HG03139 (cell line): ENCODE measurements around the gene STC2.

Source experiments
- ATAC-seq: cut with Tn5 transposase; IDR thresholded peaks from one replicate; pipeline ENCODE4 v1.9.1; 2021; ENCODE audit not compliant: unreplicated experiment

STC2 gene

DNA sequence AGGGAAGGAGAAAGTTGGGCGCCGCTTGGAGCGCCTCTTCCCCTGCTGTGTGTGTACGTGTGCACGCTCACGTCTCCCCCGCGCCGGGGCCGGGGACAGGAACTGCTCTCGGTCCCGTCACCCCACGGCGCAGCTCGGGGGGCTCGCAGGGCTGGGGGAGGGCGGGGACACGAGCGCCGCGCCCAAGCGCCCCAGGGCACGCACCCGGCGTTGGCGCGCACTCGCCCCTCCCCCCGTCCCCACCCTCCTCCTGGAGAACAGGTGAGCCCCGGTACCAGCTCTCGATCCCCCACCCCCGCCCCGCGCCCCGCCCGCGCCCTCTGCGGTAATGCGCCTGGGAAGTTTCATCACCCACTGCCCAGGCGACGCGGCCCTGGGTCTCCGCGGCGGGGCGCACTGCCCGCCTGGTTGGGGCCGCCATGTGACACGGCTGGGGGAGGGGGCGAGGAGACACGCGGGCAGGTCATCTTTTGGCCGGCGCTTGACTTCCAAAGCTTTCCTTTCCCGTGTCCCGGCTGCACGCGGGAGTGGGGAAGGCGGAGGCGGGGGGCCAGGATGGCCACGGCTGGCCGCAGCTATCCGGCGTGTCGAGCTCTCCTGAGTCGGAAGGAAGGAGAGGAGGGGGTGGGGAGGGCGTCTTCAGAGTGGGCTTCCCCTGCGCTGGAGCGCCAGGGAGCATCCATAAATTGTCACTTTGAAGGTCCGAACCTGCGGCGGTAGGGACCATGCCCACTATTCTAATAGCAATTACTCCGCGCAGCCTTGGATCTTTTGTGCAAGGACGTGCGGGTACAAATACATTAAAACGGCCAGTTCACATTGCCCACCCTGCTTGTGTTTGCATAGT, 1.5 kb upstream of the STC2 start:
- ATAC-seq: peak; percentile 40

- ATAC-seq: peak; percentile 3
These were observed 753 bp upstream of the STC2 start for GRCh38 chr5:173328844-173329490.

GRCh38 chr5:173327084-173327947, 898 bp downstream of the STC2 start:
- ATAC-seq: no peak

DNA sequence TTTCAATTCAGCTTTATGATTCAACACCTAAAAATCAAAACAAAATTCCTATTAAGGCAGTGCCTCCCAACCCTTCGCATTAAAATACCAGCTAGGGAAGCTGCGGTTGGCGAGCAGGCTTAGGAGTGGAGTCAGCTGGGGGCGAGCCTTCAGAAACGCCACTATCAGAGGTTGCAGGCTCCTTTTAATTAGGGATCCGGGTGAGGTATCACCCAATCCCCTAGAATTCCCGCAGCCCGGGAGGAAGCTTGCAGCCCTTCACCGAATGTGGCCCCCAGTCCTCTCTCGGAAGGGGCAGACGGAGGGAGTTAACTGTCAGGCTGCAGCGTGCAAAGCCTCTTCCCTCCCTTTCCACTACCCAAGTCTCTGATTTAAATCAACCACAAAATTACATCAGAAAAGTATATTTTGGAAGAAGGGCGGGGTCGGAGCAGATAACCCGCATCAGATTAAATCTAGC, 1.7 kb downstream of the STC2 start:
- no peak for ATAC-seq

GRCh38 chr5:173325091-173325698, 3.0 kb downstream of the STC2 start:
- ATAC-seq: no peak

- no peak for ATAC-seq
These were observed 3.9 kb downstream of the STC2 start for GRCh38 chr5:173324115-173325001.

GRCh38 chr5:173323799-173324114, 4.5 kb downstream of the STC2 start:
- no peak for ATAC-seq

- ATAC-seq: no peak
These were observed 5.0 kb downstream of the STC2 start for GRCh38 chr5:173323106-173323798.

GRCh38 chr5:173321886-173322285, 6.3 kb downstream of the STC2 start:
- no peak for ATAC-seq

DNA sequence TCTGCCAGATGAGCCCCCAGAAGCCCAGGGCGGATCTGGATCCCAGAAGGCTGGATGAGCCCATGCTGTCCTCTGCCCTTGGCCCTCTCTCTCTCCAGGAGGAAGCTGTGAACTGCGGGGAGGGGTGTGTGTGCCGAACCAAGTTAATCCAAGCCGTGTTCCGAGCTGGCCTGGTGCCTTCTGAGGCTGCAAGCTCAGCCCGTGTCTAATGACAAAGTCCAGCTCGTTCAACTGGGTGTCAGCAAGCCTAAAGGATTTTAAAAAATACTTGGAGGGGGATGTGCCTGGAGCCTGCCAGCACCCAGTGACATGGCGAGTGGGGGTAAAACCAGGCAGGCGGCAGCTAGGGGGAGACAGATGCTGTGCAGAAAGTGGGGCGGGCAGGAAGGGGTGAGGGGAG, 8.0 kb downstream of the STC2 start:
- no peak for ATAC-seq

GRCh38 chr5:173319646-173320045, 8.6 kb downstream of the STC2 start:
- ATAC-seq: no peak

- ATAC-seq: no peak
These were observed 9.2 kb downstream of the STC2 start for GRCh38 chr5:173318881-173319620.

DNA sequence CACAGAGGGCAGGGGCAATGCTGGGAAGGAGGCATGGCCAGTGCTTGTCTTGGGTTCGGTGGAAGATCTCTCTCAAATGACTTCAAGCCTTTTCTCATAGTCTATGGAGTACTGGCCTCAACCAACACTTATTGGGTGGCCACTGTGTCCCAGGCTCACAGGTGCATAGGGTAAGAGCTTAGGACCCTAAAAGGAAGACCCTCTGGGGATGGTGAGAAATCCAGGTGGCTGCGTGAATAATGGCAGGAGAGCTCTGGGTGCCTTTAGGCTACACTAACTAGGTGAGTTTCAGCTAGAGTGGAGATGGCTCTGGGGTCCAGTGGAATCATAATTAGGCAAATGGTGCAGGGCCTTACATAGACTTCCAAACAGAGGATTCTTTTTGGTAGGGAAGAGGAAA, 9.9 kb downstream of the STC2 start:
- ATAC-seq: no peak

DNA sequence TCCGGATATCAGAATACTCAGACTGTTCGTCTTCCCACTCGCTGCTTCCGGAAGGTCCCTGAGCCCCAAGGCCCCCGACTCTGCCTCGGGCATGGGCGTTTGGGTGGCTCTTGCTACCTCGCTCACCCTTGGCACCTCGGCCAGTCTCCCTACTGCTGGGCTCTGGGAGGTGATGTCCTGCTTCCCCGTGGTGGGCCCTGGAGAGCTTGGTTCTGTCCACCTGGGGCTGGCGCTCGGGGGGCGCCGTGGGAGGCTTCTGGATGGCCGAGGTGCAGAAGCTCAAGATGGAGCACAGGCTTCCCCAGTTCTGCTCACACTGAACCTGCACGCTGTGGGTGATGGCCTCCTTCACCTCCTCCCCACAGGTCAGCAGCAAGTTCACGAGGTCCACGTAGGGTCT, 10.4 kb downstream of the STC2 start:
- no peak for ATAC-seq

GRCh38 chr5:173317091-173317730, 11.0 kb downstream of the STC2 start:
- ATAC-seq: no peak

GRCh38 chr5:173316339-173317020, 11.7 kb downstream of the STC2 start:
- no peak for ATAC-seq

- no peak for ATAC-seq
These were observed 12.5 kb downstream of the STC2 start for GRCh38 chr5:173315495-173316338.
